ENCODE data around the gene OXCT2.
A peak's percentile ranks its signal among the peaks of the same experiment; 100 is the strongest.
"Not testable (repeated sequence)": the region's sequence is repeated elsewhere in the genome, so short reads cannot be mapped to it uniquely, and the experiment has no call there.

Gene OXCT2

GRCh38 chr1:39787468-39787867, 16.3 kb upstream of the OXCT2 start:
- DNase-seq (ENCODE audit: low spot score): no peak

GRCh38 chr1:39787108-39787375, 15.9 kb upstream of the OXCT2 start:
- DNase-seq (ENCODE audit: low spot score): not testable (repeated sequence)

- DNase-seq (ENCODE audit: low spot score): not testable (repeated sequence)
Observed at GRCh38 chr1:39786303-39787107, 15.4 kb upstream of the OXCT2 start.

- DNase-seq (ENCODE audit: low spot score): not testable (repeated sequence)
Observed at GRCh38 chr1:39782685-39783084, 11.5 kb upstream of the OXCT2 start.

- no peak for DNase-seq (ENCODE audit: low spot score)
Observed at GRCh38 chr1:39782103-39782502, 11.0 kb upstream of the OXCT2 start.

GRCh38 chr1:39781349-39781715, 10.2 kb upstream of the OXCT2 start:
- DNase-seq (ENCODE audit: low spot score): no peak

GRCh38 chr1:39779821-39780220, 8.7 kb upstream of the OXCT2 start:
- DNase-seq (ENCODE audit: low spot score): no peak

- DNase-seq (ENCODE audit: low spot score): no peak
Observed at GRCh38 chr1:39779137-39779536, 8.0 kb upstream of the OXCT2 start.

GRCh38 chr1:39778463-39779099, 7.4 kb upstream of the OXCT2 start:
- not testable (repeated sequence) for DNase-seq (ENCODE audit: low spot score)

GRCh38 chr1:39777896-39778295, 6.7 kb upstream of the OXCT2 start:
- DNase-seq (ENCODE audit: low spot score): not testable (repeated sequence)

- peak; percentile 26 for DNase-seq (ENCODE audit: low spot score)
Observed at GRCh38 chr1:39777306-39777705, 6.2 kb upstream of the OXCT2 start.

GRCh38 chr1:39776886-39777285, 5.7 kb upstream of the OXCT2 start:
- DNase-seq (ENCODE audit: low spot score): no peak

GRCh38 chr1:39776400-39776713, 5.2 kb upstream of the OXCT2 start:
- DNase-seq (ENCODE audit: low spot score): no peak

GRCh38 chr1:39775676-39776399, 4.7 kb upstream of the OXCT2 start:
- DNase-seq (ENCODE audit: low spot score): not testable (repeated sequence)

- not testable (repeated sequence) for DNase-seq (ENCODE audit: low spot score)
Observed at GRCh38 chr1:39775141-39775540, 4.0 kb upstream of the OXCT2 start.

GRCh38 chr1:39773369-39773979, 2.3 kb upstream of the OXCT2 start:
- DNase-seq (ENCODE audit: low spot score): not testable (repeated sequence)

- not testable (repeated sequence) for DNase-seq (ENCODE audit: low spot score)
Observed at GRCh38 chr1:39770100-39771021, 787 bp downstream of the OXCT2 start.

- not testable (repeated sequence) for DNase-seq (ENCODE audit: low spot score)
Observed at GRCh38 chr1:39769502-39769901, 1.6 kb downstream of the OXCT2 start.

GRCh38 chr1:39766466-39766865, 4.7 kb downstream of the OXCT2 start:
- DNase-seq (ENCODE audit: low spot score): not testable (repeated sequence)

GRCh38 chr1:39764512-39764911, 6.6 kb downstream of the OXCT2 start:
- not testable (repeated sequence) for DNase-seq (ENCODE audit: low spot score)

- not testable (repeated sequence) for DNase-seq (ENCODE audit: low spot score)
Observed at GRCh38 chr1:39763619-39764374, 7.4 kb downstream of the OXCT2 start.
